ENCODE measurements around the gene PACSIN2.

DNA sequence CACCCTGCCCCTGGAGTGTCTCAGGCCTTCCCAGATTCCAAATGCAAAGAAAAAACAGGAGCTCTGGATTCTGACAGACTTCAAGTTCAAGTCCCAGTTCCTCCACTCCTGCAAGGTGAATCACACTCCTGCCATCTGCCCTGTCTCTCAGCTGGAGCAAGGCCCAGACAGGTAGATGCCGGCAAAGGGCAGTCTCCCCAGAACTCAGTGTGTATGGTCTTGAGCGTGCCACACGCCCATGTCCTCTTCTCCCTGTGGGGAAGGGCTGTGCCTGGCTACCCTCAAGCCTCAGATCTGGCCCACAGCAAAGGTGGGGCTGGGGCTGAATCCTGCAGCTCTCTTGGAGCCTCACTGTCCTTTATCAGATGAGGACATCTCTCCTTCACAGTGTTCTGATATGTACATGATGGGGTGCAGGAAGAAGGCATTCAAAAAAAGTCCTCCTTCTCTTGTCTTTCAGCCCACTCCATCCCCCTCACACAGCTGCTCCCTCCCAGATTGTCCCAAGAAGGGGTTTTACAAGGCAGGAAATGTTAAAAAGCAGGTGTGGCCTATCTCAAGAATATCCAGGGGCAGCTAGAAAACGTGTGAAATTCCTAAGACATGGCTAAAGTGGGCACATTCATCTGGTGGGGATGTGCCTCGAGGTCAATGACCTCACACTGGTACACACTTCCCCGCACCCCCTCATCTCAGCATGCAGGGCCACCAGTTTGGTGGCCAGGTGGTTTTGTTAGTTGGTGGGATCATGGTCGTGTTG is 130.2 kb downstream of the PACSIN2 start:
- TF ChIP-seq, protein P1, sequence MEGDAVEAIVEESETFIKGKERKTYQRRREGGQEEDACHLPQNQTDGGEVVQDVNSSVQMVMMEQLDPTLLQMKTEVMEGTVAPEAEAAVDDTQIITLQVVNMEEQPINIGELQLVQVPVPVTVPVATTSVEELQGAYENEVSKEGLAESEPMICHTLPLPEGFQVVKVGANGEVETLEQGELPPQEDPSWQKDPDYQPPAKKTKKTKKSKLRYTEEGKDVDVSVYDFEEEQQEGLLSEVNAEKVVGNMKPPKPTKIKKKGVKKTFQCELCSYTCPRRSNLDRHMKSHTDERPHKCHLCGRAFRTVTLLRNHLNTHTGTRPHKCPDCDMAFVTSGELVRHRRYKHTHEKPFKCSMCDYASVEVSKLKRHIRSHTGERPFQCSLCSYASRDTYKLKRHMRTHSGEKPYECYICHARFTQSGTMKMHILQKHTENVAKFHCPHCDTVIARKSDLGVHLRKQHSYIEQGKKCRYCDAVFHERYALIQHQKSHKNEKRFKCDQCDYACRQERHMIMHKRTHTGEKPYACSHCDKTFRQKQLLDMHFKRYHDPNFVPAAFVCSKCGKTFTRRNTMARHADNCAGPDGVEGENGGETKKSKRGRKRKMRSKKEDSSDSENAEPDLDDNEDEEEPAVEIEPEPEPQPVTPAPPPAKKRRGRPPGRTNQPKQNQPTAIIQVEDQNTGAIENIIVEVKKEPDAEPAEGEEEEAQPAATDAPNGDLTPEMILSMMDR (IDR thresholded peaks at IDR 0.05; ENCODE audit: borderline replicate concordance, extremely low read depth, low read length, poor library complexity, severe bottlenecking), result no peak
- no peak for TF ChIP-seq EZH2 (IDR thresholded peaks at IDR 0.05; ENCODE audit: borderline replicate concordance, low read depth, low read length, severe bottlenecking)
